GM18519 (cell line): ENCODE data around the gene KIF13A.
"Not testable (repeated sequence)": the region's sequence is repeated elsewhere in the genome, so short reads cannot be mapped to it uniquely, and the experiment has no call there.

Source experiments
- ATAC-seq: cut with Tn5 transposase; IDR thresholded peaks from one replicate; pipeline ENCODE4 v1.9.1; 2021; ENCODE audit warnings: mild to moderate bottlenecking, moderate library complexity; ENCODE audit not compliant: unreplicated experiment, low FRiP score

The KIF13A gene

DNA sequence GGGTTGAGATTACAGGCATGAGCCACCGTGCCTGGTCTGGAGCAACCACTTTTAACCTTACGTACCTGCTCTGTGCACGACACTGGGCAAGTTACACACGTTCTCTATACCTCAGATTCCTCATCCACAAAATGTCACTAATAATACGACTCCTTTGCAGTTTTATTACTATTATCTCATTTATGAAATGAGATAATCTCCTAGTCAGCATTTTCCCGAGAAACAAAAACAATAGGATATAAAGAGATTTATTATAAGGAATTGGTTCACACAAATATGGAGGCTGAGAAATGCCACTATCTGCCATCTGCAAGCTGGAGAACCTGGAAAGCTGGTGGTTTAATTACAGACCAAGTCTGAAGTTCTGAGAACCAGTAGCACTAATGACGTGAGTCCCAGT, 12.0 kb upstream of the KIF13A start:
- no peak for ATAC-seq

DNA sequence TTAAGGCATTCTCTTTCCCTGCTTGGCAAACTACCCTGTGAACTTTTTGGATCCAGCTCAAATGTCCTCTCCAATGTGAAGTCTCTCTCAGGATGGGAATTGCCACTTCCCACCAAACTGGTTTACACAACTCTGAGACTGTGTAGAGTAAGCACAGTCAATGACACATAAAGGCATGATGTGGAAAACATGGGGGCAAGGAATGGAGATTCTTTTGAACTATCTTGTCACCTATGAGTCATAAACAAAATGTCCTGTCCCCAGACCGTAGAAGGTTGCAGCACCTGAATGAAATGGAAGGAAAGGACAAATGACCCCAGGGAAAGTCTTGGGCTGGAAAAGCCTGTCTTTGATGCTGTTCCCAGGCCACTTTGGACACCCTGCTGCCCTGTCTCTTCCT, 11.0 kb upstream of the KIF13A start:
- no peak for ATAC-seq

DNA sequence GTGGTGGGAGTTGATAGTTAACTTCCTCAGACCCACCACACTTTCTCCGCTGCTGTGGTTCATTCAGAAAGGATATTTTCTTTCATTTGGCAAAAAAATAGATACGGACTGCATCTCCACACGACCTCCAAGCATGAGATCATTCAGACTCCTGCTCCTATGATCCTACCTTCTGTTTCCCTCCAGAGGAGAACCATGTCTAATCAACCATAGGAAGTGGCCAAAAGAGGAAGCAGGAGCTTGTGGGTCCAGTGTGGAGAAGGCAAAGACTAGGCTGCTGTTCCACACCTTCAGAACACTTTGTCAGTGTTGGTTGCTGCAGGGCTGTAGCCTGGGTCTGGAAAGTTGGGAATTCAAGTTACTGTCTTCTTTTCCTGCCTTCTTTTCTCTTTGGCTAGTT, 10.6 kb upstream of the KIF13A start:
- ATAC-seq = no peak

DNA sequence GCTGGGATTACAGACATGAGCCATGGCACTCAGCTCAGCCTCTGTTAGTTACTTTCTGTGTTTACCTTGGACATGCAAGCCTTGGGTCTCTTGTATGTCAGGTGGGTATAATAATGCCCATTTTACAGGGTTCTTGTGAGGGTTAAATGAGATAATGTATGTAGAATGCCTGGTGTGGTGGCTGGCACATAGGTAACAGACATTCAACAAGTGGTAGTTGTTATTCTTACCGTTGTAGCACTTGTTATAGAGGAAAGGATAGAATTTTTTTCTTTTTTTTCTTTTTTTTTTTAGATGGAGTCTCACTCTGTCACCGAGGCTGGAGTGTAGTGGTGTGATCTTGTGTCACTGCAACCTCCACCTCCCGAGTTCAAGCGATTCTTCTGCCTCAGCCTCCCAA, 8.0 kb upstream of the KIF13A start:
- no peak for ATAC-seq

DNA sequence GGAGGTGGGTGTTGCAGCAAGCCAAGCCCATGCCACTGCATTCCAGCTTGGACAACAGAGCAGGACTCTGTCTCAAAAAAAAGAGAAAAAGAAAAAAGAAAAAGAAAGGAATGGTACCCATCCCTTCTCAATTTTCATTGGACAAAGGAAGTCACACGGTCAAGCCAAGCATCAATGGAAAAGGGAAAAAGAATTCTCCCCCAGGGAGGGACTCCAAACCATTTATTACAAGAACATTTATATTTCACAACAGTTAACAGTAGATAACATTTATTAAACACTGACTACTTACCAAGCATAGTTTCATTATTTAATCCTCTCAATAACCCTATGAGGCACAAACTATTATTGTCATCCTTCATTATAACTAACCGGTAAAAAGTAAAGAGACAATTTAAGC, 6.6 kb upstream of the KIF13A start:
- ATAC-seq = no peak

DNA sequence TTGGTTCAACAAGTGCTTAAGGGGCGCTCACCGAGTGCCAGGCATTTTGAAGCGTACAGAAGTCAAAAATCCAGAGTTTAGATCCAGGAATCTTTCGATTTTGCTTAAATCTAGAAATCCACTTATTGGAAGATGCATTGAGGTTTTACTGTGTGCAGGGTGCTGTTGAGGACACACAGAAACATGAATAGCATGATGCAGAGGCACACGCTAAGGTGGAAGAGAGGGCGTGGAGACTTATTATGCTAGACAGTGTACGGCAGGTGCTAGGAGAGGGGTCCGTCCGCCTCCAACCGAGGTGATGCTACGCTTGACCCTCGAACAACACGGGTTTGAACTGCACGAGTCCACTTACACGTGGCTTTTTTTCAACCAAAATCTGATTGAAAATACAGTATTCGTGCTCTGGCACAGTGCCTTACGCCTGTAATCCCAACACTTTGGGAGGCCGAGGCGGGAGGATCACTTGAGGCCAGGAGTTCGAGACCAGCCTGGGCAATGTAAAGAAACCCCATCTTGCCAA, 1.0 kb upstream of the KIF13A start:
- no peak for ATAC-seq

DNA sequence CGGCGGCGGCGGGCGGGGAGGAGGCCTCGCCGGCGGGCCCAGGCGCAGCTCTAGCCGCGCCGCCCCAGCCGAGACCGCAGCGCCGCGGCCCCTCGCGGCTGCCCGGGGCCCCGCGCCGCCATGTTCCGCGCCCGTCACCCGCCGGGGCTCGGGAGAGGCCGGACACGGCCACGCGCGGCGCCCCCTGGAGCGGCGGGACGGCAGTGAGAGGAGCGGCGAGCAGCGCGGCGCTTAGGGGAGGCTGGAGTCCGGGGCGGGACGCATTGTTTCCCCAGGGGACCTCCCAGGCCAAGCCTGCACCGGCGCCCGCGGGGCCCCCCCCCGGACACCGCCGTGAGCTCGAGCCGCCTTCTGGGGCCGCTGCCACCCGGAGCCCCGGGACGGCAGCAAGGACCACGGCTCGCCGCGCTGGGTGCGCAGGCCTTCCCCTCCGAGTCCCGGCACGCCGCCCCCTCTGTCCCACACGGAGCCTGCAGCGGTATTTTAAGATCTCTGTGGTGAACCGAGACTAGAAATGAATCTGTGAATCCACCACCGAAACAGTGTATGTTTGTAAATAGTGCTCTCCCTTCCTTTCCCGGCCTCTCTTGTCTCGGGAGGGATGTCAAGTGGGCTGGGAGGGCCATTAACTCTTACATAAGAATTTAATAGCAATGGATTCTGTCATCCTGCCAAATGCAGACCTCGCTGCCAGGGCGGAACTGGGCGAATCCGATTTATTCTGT, 424 bp upstream of the KIF13A start:
- ATAC-seq = peak; percentile 70

DNA sequence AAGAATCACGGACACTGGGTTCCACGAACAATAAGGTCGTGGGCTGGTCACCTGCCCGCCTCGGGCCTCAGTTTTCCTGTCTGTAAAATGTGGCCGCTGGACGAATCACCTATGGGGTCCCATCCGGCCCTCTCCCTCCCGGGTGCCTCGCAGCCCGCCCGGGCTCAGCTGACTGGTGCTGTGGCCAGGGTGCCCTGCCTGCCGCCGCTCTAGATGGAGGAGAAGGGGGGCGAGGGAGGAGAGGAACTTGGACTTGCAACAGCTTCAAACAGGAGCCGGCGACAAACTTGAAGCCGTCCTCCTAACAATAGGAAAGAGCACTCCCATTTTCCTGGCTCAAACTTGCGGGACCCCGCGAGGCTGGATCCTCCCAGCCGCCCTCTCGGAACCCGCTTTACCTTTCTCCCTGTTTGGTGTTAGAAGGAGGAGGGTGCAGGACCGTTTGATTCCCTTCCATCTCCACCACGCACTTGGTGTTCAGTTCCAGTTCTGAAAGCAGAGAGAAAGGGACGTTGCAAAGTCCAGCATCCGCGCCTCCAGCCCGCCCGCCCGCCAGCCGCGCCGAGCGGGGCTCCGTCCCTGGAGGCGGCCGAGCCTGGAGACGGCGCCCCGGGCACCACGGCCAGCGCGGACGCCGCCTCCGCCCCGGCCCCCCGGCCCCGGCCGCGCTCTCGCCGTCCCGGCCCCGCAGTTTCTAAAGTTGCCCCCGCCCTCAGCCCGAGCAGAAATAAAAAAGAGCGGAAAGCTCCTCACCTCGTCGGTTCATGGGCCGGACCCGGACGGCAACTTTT, 584 bp downstream of the KIF13A start:
- peak; percentile 4 for ATAC-seq

DNA sequence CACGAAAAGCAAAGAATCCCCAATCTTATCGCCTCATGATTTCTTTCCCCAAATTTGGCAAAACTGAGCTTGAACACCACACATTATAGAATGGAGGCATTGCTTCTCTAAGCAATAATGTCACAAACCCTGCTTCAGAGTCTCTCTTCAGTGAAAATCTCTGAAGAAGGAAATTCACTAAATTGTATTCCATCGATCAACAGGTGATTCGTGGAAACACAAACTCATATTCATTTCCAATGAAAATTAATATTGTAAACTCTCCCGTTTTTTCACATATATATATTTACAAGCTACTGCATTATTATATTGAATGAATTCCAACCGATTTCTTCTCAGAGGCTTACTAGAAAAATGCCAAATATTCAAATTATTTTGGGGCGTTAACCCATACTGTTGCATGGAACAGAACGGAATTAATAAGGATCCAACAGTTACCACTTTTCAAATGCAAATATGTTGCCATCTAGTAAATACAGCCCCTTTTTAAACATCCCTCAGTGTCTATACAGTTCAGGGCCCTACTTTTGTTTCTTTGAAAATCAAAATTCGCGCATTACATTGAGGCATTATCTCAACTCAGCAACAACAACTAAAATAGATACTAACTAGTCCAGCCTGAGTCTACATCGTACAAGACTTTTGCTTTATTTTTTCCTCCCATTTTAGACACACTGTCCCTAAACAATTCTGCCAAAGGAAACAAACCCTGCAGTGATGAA, 1.3 kb downstream of the KIF13A start:
- ATAC-seq = no peak

DNA sequence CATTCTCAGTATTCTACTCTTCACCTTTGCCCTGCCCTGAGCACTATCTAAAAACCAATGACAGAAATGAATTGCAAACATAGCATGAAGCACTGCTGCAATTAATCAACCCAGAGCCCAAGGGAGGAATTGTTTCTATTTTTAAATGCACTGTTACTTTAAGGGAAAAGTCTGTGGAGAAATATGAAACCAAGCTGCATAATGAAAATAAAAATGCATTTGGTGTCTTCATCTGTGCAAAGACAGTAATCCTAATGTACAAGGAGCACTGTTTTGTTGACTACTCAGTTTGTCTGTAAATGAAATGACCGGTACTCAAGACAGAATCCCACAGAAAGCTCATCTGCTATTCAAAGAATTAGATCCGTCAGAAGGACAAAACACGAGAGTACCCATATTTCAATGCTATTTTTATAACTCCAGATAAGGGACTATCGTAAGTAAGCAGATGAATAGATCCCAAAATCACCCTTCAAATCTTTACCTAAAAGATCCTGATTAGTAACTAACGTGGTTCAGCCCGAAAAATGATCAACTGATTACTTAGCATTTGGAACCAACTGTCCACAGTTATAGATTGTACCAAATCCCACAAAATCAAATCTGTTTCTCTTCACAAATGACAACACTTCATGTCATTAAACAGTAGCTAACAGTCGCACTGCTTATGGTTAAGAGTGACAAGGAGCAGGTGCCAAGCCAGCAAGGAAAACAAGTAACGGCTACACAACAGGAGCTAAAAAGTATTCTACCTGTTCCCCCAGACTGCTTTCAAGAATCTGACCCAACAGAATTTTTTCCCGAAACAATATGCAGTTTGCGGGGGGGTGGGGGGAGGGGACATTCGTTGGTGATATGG, 2.4 kb downstream of the KIF13A start:
- ATAC-seq = no peak

DNA sequence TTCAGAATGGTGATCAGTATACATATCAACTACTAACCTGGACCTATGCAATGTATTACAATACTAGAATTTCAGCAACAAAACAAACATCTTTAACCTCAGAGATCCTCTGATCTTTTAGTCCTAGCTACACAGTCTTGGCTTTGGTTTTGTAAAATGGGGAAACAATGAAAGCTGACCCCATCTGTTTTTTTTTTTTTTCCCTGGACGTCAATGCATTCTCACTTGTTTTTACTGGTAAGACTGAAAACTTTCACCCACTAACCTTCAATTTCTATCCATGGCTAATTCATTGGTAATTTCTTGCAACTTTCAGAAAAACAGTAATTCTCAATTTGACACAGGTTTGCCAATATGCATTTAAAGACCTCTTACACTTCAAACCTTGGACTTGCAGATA, 3.0 kb downstream of the KIF13A start:
- ATAC-seq = no peak

DNA sequence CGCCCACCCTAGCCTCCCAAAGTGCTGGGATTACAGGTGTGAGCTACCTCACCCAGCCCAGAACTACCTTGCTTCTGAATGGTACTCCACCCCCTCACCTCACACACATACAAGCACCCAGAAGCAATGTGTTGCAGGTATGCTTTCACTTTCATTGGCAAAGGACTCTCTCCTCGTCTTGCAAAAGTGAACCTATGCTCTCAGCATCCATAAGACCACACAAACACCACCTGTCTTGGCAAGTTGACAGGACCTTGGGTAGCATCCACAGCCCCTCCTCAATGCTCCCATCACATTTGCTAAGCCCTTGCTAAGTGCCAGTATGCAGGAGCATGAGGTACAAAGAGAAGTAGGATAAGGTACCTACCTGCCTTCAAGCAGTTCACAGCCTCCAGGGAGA, 3.7 kb downstream of the KIF13A start:
- no peak for ATAC-seq

DNA sequence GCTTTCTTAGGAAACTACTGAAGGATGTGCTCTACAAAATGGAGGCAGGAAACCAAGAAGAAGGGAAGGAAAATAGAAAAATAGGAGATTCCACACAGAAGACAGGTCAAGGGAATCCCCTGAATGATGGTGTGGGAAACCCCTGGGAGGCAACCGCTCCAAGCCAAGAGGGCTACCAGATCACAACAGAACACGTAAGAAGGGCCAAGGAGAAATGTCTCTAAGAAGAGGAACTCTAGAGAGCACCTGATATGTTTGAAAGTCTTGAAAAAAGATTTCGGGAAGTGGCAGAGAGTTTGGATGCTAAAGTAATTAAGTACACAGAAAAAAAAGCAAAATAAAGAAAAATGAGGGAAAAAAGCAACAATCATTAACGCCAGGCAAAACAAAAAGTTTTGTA, 7.1 kb downstream of the KIF13A start:
- no peak for ATAC-seq

DNA sequence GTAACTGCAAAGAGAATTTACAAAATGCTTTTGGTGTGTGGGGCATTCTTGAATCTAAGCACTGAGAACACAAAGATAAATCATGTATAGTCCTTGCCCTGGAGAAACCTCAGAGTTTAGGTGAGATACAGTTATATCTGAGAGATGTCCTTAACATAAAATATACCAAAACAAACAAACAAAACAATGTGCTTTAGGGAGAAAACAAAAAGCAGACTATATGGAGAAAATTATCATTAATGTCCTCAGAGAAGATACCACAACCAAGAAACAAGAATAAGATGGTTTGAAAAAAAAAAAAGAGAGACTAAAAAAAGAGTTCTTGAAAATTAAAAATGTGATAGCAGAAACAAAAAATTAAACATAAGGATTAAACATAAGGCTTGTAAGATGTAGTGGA, 8.0 kb downstream of the KIF13A start:
- no peak for ATAC-seq

DNA sequence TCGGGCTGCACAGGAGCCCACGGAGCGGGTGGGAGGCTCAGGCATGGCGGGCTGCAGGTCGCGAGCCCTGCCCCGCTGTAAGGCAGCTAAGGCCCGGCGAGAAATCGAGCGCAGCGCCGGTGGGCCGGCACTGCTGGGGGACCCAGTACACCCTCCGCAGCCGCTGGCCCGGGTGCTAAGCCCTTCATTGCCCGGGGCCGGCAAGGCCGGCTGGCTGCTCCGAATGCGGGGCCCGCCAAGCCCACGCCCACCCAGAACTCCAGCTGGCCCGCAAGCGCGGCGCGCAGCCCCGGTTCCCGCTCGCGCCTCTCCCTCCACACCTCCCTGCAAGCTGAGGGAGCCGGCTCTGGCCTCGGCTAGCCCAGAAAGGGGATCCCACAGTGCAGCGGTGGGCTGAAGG, 11.2 kb downstream of the KIF13A start:
- not testable (repeated sequence) for ATAC-seq

DNA sequence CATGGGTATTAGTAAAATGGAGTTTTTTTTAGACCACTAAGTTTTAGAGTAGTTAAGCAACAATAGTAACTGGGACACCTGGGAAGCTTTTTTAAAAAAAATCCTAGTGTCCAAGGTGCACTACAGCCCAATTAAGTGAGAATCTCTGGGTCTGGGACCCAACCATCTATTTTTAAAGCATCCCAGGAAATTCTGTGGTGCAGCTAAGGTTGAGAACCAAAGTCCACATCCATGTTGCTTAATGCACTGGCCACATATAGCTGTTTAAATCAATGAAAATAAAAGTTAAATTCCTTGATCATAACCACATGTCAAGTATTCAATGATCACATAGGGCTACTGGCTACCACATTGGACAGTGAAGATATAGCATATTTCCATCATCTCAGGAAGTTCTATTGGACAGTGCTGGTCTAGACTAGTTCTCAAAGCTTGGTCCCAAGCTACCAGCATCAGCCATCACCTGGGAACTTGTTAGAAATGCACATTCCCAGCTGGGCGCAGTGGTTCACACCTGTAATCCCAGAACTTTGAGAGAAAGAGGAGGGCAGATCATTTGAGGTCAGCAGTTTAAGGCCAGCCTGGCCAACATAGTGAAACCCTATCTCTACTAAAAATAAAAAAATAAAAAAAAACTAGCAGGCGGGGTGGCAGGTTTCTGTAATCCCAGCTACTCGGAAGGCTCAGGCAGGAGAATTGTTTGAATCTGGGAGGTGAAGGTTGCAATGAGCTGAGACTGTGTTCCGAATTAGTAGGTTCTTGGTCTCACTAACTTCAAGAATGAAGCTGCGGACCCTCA, 12.7 kb downstream of the KIF13A start:
- ATAC-seq = no peak

DNA sequence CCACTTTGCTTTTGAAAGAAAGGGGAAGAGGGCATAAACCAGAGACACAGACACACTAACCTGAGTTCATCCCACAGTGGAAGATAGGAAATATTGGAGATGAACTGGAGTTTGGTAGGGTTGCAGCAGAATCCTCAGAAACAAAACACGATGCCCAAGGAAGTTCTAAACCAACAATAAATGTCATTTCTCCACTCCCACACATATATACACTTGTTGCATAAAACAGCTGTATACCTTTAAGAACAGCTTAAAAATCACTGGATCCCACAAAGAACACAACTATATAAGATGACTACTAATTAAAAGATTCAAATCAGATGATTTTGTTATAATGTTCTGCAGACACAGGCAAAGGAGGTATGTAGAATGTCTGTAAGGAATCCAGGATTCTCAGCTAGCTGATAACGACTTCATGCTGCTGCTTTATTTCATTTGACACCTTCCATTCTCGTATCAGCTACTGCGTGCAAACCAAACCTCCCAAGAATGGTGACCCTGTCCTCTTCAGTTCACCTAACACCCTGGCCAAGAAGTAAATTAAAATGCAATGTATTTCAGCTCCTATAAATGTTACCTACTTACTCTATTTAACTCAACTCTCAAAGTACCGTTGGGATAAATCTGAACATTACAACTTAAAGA, 14.3 kb downstream of the KIF13A start:
- no peak for ATAC-seq

DNA sequence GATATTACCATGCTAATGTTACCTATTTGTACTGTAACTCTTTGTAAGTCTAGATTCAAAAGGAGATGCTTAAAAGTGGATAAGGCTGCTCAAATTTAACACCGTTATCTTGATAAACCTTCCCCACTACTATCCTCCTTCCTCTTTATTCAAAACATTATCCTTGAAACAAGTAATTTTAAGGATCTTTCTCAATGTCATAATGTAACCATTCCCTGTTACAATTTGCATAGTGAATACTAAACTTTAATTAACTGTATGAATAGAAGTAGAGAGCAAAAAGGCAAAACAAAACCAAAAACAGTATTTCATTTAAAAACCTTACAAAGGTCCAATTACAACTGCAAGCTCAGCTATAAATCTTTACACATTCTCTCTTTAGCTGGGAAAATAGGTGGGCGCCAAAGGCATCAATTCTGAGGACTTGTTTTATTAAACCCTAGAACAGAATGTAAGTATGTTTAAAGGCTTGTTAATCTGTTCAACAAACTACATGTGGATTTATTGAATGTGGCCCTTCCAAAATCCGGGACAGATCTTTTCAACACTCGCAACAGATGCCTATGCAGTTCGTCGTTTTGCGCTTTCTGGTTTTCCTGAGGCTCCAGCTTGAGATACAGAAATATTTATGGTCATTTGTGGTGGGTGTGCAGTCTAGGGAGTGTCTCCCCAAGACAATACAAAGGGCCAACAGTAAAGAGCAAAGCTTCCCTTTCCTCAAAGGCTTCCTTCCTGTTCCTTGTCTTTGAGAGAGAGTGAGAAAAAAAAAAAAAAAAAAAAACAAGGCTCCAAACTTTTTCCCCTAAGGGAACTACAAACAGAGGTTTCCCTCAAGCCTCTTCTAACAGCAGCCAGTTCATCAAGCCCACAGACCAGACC, 15.1 kb downstream of the KIF13A start:
- no peak for ATAC-seq
